Measurements from ENCODE around the gene GABPB2. TPM values are rescaled to one million over a fixed set of nuclear protein-coding genes. Genes with fewer than 3 reads are reported as not detected.
A peak's percentile ranks its signal among the peaks of the same experiment; 100 is the strongest.

GABPB2 gene
- total RNA-seq, 2 donors from 2014 or later: 9.9 to 25.5 TPM

DNA sequence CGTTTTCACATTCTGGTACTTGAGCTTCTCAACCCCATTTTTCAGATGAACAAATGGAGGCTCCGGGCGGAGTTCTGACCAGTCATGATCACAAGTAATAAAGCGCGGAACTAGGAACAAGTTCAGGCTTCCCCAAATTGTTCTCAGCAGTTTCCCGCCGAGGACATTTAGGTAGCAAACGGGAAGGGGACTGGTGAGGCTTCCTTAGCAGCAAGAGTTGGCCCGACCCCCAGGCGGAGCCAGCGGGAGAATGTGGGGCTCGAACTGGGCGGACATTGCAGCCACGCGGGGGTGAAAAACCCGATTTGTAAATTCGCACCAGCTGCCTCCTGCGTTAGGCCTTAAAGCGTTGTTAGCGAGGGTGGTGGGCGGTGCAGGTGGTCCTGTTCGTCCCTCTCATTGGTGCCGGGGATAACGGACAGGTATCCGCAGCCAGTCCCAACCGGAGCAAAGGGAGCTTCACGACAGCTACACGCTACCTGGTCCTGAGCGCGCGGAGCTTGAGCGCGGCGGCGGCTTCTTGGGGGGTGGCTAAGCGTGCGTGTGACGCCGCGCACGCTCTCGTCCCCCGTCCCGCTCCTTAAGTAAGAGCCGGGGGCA is 60.5 kb downstream of the GABPB2 start:
- peaks cover 6% of the 10 kb centered on the region for H3K4me1 Mint-ChIP-seq
- peak; percentile 41 to 47 (median 41) for DNase-seq
- H3K4me3 Mint-ChIP-seq: peak overlapping the region; percentile 53

DNA sequence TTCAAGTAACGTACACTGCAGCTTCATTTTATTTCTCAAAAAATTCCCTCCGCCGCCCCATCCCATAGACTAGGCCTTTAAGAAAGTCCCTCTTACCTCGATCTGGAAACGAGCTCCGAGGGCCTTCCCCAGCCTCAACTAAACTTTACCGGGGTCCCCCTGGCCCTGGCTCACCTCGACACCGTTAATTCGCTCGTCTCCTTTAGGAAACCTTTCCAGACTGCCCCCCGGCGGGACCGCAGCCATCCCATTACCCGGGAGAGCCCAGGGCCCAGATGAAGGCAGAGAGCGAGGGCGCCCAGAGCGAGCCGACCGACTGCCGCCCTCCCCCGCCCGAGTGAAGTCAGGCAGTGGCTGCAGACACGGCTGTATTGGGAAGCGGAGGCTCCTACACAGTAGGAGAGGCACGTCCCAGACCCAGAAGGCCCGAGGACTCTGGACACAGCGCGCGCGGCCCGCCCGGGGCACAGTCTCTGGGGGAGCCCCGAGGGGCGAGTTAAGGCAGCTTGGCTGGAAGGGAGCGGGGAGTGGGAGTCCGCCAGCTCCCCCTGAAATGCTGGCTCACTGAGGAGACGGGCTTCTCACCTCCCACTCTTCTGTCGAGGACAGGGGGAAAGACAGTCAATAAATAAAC is 61.3 kb downstream of the GABPB2 start:
- no peak for DNase-seq
- H3K9me3 ChIP-seq (ENCODE audit: control insufficient read depth, low read length, poor library complexity, severe bottlenecking): no peaks in the 10 kb centered on the region
- Mint-ChIP-seq H3K4me3 (peak overlapping the region; percentile 53), H3K36me3 (ENCODE audit: low read depth) (no peaks in the 10 kb centered on the region), H3K4me1 (peaks cover 6% of the 10 kb centered on the region), H3K27me3 (peaks cover 21% of the 10 kb centered on the region), H3K27ac (no peak overlapping the region)
- ATAC-seq: peak; percentile 2

More for the DNA sequence above, 60.5 kb downstream of the GABPB2 start:
- Mint-ChIP-seq H3K27me3 (peaks cover 21% of the 10 kb centered on the region), H3K36me3 (ENCODE audit: low read depth) (no peaks in the 10 kb centered on the region), H3K27ac (no peak overlapping the region)
- no peaks in the 10 kb centered on the region for H3K9me3 ChIP-seq (ENCODE audit: control insufficient read depth, low read length, poor library complexity, severe bottlenecking)
- peak; percentile 97 for ATAC-seq

DNA sequence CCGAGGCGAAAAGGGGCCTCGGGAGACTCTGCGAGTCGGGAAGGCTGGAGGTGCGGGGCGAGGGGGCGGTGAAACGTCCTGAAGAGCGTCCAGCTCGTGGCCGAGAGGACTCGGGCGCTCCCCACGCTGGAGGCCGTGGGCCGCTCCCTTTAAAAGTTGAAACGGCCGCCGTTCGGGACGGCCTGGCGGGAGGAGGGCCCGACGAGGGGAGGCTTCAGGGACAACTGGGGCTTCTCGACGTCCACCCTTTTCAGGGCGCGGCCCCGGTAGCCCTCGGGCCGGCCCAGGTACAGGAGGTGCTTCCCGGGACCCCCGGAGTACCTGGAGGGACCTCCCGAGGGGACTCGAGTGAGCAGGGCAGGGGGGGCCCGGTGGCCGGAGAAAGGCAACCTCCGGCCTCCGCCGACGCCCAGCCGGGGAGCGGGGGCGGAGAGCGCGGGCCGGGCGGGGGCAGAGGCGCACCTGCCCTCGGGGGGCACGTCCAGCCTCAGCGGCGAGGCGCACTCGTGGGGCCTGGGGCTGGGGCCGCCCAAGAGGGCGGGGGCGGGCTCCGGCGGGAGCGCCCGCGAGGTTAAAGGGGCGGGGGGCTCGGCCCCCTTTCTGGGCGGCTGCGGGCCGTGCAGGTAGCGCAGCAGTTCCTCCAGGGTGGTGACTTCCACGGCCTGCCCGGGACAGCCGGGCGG is 61.9 kb downstream of the GABPB2 start:
- DNase-seq: no peak
- H3K9me3 ChIP-seq (ENCODE audit: control insufficient read depth, low read length, poor library complexity, severe bottlenecking): no peaks in the 10 kb centered on the region
- Mint-ChIP-seq H3K27ac (no peak overlapping the region), H3K4me3 (peak overlapping the region; percentile 53), H3K36me3 (ENCODE audit: low read depth) (no peaks in the 10 kb centered on the region), H3K27me3 (peaks cover 21% of the 10 kb centered on the region), H3K4me1 (peaks cover 6% of the 10 kb centered on the region)
- ATAC-seq: no peak

DNA sequence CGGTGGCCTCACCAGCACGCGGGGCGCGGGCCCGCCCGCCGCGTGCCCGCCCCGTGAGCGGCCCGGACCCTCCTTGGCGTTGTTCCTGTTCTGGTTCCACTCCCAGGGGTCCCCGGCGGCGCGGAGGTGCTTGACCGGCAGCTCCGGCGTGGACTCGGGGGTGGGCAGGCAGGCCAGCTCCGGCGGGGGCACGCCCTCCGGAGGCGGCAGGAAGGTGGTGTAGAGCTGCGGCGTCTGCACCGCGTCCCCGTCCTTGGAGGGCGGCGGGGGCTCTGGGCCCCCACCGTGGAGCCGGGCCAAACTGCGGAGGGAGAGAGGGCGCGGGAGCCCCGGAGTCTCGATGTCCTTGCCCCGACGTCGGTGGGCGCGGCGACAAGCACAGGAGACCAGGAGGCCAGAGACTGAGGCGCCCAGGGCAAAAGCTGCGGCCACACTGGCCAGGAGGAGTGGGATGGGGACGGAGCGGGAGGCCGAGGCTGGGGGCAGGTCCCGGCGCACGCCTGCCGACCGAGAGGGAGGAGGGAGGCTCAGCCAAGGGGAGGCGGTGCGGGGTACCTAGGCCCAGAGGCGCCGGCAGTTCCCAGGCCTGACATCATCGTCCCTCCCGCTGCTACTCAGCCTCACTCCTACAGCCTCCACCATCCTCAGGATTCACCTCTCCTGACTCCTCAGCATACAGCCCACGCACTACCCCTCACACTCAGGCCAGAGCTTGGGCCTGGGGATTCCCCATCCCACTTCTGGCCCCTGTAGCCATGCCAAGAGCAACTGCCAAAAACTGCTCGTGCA is 62.7 kb downstream of the GABPB2 start:
- Mint-ChIP-seq H3K4me3 (no peak overlapping the region), H3K4me1 (peaks cover 6% of the 10 kb centered on the region), H3K36me3 (ENCODE audit: low read depth) (no peaks in the 10 kb centered on the region), H3K27ac (no peak overlapping the region), H3K27me3 (peaks cover 21% of the 10 kb centered on the region)
- no peak for DNase-seq
- ATAC-seq: no peak
- H3K9me3 ChIP-seq (ENCODE audit: control insufficient read depth, low read length, poor library complexity, severe bottlenecking): no peaks in the 10 kb centered on the region

- peaks cover 6% of the 10 kb centered on the region for H3K4me1 Mint-ChIP-seq
- DNase-seq: no peak
- ATAC-seq: no peak
- H3K27ac Mint-ChIP-seq: no peak overlapping the region
- peaks cover 17% of the 10 kb centered on the region for H3K27me3 Mint-ChIP-seq
- H3K36me3 Mint-ChIP-seq (ENCODE audit: low read depth): no peaks in the 10 kb centered on the region
- peak overlapping the region; percentile 19 for H3K4me3 Mint-ChIP-seq
- H3K9me3 ChIP-seq (ENCODE audit: control insufficient read depth, low read length, poor library complexity, severe bottlenecking): no peaks in the 10 kb centered on the region
These were observed 63.8 kb downstream of the GABPB2 start for GRCh38 chr1:151134396-151134795.

DNA sequence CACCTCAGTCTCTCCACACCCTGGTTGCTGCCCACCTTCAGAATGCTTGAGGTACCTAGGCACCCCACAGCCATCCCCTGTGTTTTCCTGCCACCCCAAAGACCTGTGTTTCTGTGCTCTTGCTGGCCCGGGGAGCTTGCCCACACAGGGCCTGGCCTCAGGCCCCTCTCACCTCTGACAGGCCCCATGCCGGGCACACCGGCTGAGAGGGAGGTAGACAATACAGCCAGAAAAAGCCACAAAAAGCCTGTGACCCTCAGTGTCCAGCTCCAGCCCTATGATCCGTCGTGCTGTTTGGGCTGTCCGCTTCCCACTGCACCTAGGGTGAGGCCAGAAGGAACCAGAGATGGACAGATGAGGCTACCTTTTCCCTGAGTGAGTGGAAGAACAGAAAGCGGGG is 64.4 kb downstream of the GABPB2 start:
- DNase-seq (no peak), ATAC-seq (no peak)
- peaks cover 6% of the 10 kb centered on the region for H3K4me1 Mint-ChIP-seq
- H3K9me3 ChIP-seq (ENCODE audit: control insufficient read depth, low read length, poor library complexity, severe bottlenecking): no peaks in the 10 kb centered on the region
- no peak overlapping the region for H3K4me3 Mint-ChIP-seq
- H3K27ac Mint-ChIP-seq: peak overlapping the region; percentile 29
- no peaks in the 10 kb centered on the region for H3K36me3 Mint-ChIP-seq (ENCODE audit: low read depth)
- peaks cover 15% of the 10 kb centered on the region for H3K27me3 Mint-ChIP-seq

DNA sequence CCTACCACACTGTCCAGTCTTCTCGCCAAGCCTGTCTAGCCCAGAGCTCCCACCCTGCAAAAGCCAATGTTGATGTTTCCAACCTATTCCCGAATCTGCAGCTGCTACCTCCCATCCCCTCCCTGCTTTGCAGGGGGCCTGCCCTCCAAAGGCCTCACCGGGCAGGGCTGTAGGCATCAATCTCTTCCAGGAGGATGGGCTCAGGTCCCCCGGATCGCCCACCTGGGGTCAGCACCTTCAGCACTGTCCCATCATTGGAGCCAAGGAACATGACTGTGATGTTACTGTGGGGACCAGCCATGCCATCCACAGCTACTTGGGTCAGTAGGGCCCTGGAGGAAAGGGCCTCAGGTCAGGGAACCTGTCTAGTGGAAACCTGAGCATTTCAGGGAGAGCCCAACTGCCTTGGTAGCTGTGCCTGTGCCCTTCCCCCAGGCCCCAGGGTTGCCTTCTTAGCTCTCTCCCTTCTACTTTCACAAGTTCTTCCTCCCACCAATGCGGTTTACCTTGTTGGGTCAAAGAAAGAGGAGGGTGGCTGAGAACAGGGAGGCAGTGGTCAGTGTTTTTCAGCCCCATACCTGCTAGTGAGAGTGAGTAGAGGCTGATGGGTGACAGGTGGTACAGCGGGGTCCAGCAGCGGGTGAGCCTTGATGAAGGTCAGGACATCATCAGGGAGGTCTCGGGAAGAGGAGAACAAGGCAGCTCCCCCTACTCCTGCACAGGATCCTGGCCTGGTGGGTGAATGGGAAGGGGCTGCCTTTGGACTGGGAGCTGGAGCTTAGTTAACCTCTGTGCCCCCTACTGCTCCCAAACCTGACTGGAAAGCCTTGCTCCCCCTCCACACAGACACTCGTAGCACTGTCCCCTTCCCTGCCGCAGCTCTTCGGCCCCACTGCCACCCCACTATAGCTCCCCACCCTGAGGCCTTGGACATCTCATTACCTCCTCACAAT is 65.1 kb downstream of the GABPB2 start:
- H3K4me1 Mint-ChIP-seq: peaks cover 6% of the 10 kb centered on the region
- H3K36me3 Mint-ChIP-seq (ENCODE audit: low read depth): no peaks in the 10 kb centered on the region
- peaks cover 12% of the 10 kb centered on the region for H3K27me3 Mint-ChIP-seq
- peak overlapping the region; percentile 29 for H3K27ac Mint-ChIP-seq
- H3K4me3 Mint-ChIP-seq: no peak overlapping the region
- ATAC-seq: no peak
- H3K9me3 ChIP-seq (ENCODE audit: control insufficient read depth, low read length, poor library complexity, severe bottlenecking): no peaks in the 10 kb centered on the region
- DNase-seq: no peak

GRCh38 chr1:151137789-151138188 is 67.2 kb downstream of the GABPB2 start:
- H3K27ac Mint-ChIP-seq: no peak overlapping the region
- H3K36me3 Mint-ChIP-seq (ENCODE audit: low read depth): no peaks in the 10 kb centered on the region
- DNase-seq (no peak), ATAC-seq (no peak)
- no peaks in the 10 kb centered on the region for H3K27me3 Mint-ChIP-seq
- H3K4me3 Mint-ChIP-seq: no peak overlapping the region
- H3K4me1 Mint-ChIP-seq: peaks cover 2% of the 10 kb centered on the region
- no peaks in the 10 kb centered on the region for H3K9me3 ChIP-seq (ENCODE audit: control insufficient read depth, low read length, poor library complexity, severe bottlenecking)

DNA sequence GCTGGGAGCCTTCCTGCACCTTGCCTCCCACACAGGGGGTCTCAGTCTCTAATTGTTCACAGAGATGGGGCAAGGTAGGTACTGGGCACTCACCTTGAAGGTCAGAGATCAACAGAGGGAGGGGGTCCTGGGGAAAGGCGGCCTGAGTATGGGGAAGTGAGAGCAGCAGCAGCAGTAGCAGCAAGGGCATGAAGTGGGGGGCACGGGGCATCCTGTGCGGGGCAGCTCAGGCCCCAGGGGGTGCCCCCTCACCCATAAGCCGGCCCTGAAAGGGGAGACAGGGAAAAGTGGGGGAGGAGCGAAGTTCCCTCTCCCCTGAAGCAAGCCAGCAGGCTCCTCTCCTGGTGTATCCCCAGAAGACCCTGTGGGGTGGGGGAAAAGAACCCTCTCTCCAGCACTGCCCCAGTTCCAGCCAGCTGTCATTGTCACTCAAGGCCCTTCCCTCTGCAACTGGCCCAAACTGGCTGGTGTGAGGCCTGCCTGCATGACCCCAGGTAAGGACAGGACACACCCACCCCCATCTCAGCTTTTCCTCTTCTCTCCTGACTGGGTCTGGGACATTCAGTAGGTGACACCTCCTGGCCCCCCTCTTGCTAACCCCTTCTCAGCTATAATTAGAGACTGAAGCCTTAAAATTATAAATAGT is 72.0 kb downstream of the GABPB2 start:
- peaks cover 20% of the 10 kb centered on the region for H3K4me1 Mint-ChIP-seq
- no peaks in the 10 kb centered on the region for H3K9me3 ChIP-seq (ENCODE audit: control insufficient read depth, low read length, poor library complexity, severe bottlenecking)
- H3K4me3 Mint-ChIP-seq: no peak overlapping the region
- H3K27me3 Mint-ChIP-seq: no peaks in the 10 kb centered on the region
- ATAC-seq: no peak
- no peak for DNase-seq
- H3K36me3 Mint-ChIP-seq (ENCODE audit: low read depth): peaks cover 2% of the 10 kb centered on the region
- no peak overlapping the region for H3K27ac Mint-ChIP-seq

DNA sequence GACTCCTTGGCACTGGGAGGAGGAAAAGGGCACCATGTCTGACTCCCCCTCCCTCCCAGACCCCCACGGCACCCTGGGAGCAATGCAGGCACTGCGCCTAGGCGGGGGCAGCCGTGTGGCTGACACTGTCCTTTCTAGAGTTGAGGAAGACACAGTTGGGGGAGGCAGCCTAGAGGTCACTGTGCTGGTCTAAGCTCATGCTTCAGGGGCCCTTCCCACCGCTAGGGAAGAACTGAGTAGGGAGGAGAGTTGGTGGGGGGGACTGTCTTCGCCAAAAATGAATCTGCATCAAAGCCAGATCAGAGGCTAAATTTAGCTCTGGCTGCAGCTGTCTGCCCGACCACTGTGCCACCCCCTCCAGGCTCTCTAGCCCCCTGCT is 72.5 kb downstream of the GABPB2 start:
- Mint-ChIP-seq H3K27me3 (no peaks in the 10 kb centered on the region), H3K4me3 (no peak overlapping the region), H3K36me3 (ENCODE audit: low read depth) (peaks cover 2% of the 10 kb centered on the region), H3K4me1 (peaks cover 23% of the 10 kb centered on the region), H3K27ac (no peak overlapping the region)
- no peaks in the 10 kb centered on the region for H3K9me3 ChIP-seq (ENCODE audit: control insufficient read depth, low read length, poor library complexity, severe bottlenecking)
- ATAC-seq: no peak
- DNase-seq: no peak

DNA sequence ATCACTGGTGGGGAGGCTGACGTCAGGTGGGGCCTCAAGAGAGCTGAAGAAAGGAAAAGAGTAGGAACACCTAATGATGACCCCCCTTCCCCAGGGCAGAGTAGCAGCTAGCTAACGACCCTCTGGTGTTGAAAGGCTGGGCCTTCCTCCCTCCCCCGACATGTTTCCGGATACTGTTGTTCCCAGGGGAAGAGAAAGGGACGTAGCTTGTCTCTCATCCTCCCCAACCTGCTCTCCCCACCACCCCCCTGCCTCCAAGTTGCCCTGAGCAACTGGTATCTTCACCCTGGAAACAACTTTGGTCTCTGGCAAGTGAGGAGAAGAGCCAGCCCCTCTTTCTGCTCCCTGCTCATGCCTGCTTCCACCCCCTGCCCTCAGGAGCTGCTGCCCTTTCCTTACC is 73.4 kb downstream of the GABPB2 start:
- DNase-seq (no peak), ATAC-seq (no peak)
- H3K4me1 Mint-ChIP-seq: peaks cover 23% of the 10 kb centered on the region
- no peak overlapping the region for H3K27ac Mint-ChIP-seq
- H3K27me3 Mint-ChIP-seq: no peaks in the 10 kb centered on the region
- H3K36me3 Mint-ChIP-seq (ENCODE audit: low read depth): peaks cover 2% of the 10 kb centered on the region
- H3K9me3 ChIP-seq (ENCODE audit: control insufficient read depth, low read length, poor library complexity, severe bottlenecking): no peaks in the 10 kb centered on the region
- H3K4me3 Mint-ChIP-seq: no peak overlapping the region

Measured in T-helper 17 cell (primary cell).